ENCODE results near the gene BLOC1S1. TPM values are rescaled to one million over a fixed set of nuclear protein-coding genes. Genes with fewer than 3 reads are reported as not detected.

The BLOC1S1 gene
- total RNA-seq, 1 experiment from 2014 or later, result 87.3 TPM

- CTCF ChIA-PET, result no interaction called here
Observed at GRCh38 chr12:55707841-55708694, 7.8 kb upstream of the BLOC1S1 start, which contains the start of gene ITGA7. ITGA7 (minus strand) TSS chr12:55707904; CDS start chr12:55707682, 222 bp downstream.

GRCh38 chr12:55708695-55709233 is 7.1 kb upstream of the BLOC1S1 start:
- DNase-seq (ENCODE audit: low read depth, low spot score) (no peak), ATAC-seq (no peak)
- POLR2A ChIA-PET, result no interaction called here
- Histone ChIP-seq H3K4me1 (ENCODE audit: control insufficient read depth, insufficient read depth, low read length) (no peaks in the 10 kb centered on the region; the same call in 1 of the 2 replicates), H3K27ac (ENCODE audit: low read length) (no peak overlapping the region), H3K9me3 (ENCODE audit: control insufficient read depth, insufficient read depth, low read depth, low read length) (no peaks in the 10 kb centered on the region), H3K27me3 (ENCODE audit: control insufficient read depth, insufficient read depth, low read length) (peaks cover 13% of the 10 kb centered on the region), H3K36me3 (ENCODE audit: control insufficient read depth, insufficient read depth, low read length) (no peaks in the 10 kb centered on the region), H3K4me3 (ENCODE audit: low read depth in 2 of 2, low read length in 2 of 2) (no peak overlapping the region)
- CTCF ChIA-PET, result no interaction called here
- BruUV-seq (replicated peaks), result no TSS peak
- intact Hi-C loops (cut with micrococcal nuclease; ENCODE audit: unreplicated experiment) (no loop called here), in situ Hi-C loops (cut with HindIII; ENCODE audit: low pct_unique_long_range_greater_than_20kb, low sequenced_read_pairs) (no loop called here)
- TF ChIP-seq POLR2AphosphoS5 (IDR thresholded peaks at IDR 0.05; ENCODE audit: low read depth, low read length), result no peak
- no peak for TF ChIP-seq TCF7L2 (IDR thresholded peaks at IDR 0.05; ENCODE audit: low read depth, low read length)
- TF ChIP-seq REST (IDR thresholded peaks at IDR 0.05; ENCODE audit: insufficient read depth in 1 of 2, low read depth in 2 of 2, low read length in 1 of 2), result no peak
- no peak for TF ChIP-seq SIN3A (IDR thresholded peaks at IDR 0.05; ENCODE audit: borderline replicate concordance, insufficient read depth, low read depth, low read length)
- TF ChIP-seq CTCF (IDR thresholded peaks at IDR 0.05), result no peak

More at GRCh38 chr12:55707841-55708694, 7.8 kb upstream of the BLOC1S1 start, which contains the start of gene ITGA7:
- intact Hi-C loops (cut with micrococcal nuclease; ENCODE audit: unreplicated experiment) (no loop called here), in situ Hi-C loops (cut with HindIII; ENCODE audit: low pct_unique_long_range_greater_than_20kb, low sequenced_read_pairs) (no loop called here)
- POLR2A ChIA-PET, result no interaction called here
- TF ChIP-seq TCF7L2 (IDR thresholded peaks at IDR 0.05; ENCODE audit: low read depth, low read length) (no peak), REST (IDR thresholded peaks at IDR 0.05; ENCODE audit: insufficient read depth in 1 of 2, low read depth in 2 of 2, low read length in 1 of 2) (no peak), CTCF (IDR thresholded peaks at IDR 0.05) (no peak)
- peaks cover 13% of the 10 kb centered on the region for H3K27me3 ChIP-seq (ENCODE audit: control insufficient read depth, insufficient read depth, low read length)
- no peaks in the 10 kb centered on the region for H3K36me3 ChIP-seq (ENCODE audit: control insufficient read depth, insufficient read depth, low read length)
- H3K4me1 ChIP-seq (ENCODE audit: control insufficient read depth, insufficient read depth, low read length), result no peaks in the 10 kb centered on the region; the same call in 1 of the 2 replicates
- peak within 1 kb of the TSS; percentile 29 to 34 for H3K4me3 ChIP-seq (ENCODE audit: low read depth in 2 of 2, low read length in 2 of 2)
- ATAC-seq (peak; percentile 77), DNase-seq (ENCODE audit: low read depth, low spot score) (no peak)
- BruUV-seq (replicated peaks), result no TSS peak
- no peaks in the 10 kb centered on the region for H3K9me3 ChIP-seq (ENCODE audit: control insufficient read depth, insufficient read depth, low read depth, low read length)
- H3K27ac ChIP-seq (ENCODE audit: low read length), result no peak within 1 kb of the TSS

Data from Panc1 (cell line).